Subcutaneous abdominal adipose tissue (tissue), 5 donors: ENCODE measurements around the gene ACOT7.
A peak's percentile ranks its signal among the peaks of the same experiment; 100 is the strongest.
"Not testable (repeated sequence)": the region's sequence is repeated elsewhere in the genome, so short reads cannot be mapped to it uniquely, and the experiment has no call there.

ENCODE experiments used
- H3K27ac ChIP-seq: one replicate; pipeline ENCODE4 v1.7.0; 2013; ENCODE audit warnings: low read depth, mild to moderate bottlenecking, inconsistent platforms, low read length, moderate library complexity
- H3K27me3 ChIP-seq, 5 donors: one replicate each; pipeline ENCODE4 v1.7.0; 2013; ENCODE audit warnings: low read length in 5 of 5, inconsistent platforms in 1 of 5; ENCODE audit not compliant: control insufficient read depth in 5 of 5, insufficient read depth in 4 of 5
- H3K36me3 ChIP-seq, 5 donors: one replicate each; pipeline ENCODE4 v1.7.0; 2013; ENCODE audit warnings: low read length in 5 of 5; ENCODE audit not compliant: control insufficient read depth in 5 of 5, insufficient read depth in 5 of 5
- H3K4me1 ChIP-seq, 5 donors: one replicate each; pipeline ENCODE4 v1.7.0; 2013; ENCODE audit warnings: low read length in 5 of 5, mild to moderate bottlenecking in 3 of 5, moderate library complexity in 1 of 5; ENCODE audit not compliant: control insufficient read depth in 5 of 5, insufficient read depth in 5 of 5
- H3K4me3 ChIP-seq, 5 donors: one replicate each; pipeline ENCODE4 v1.7.0; 2013; ENCODE audit warnings: low read length in 5 of 5, low read depth in 1 of 5
- H3K9ac ChIP-seq, 5 donors: one replicate each; pipeline ENCODE4 v1.7.0; 2013; ENCODE audit warnings: low read length in 5 of 5, mild to moderate bottlenecking in 4 of 5, moderate library complexity in 3 of 5
- H3K9me3 ChIP-seq, 5 donors: one replicate each; pipeline ENCODE4 v1.7.0; 2013; ENCODE audit warnings: low read length in 5 of 5; ENCODE audit not compliant: control insufficient read depth in 5 of 5
- donor health status: healthy.
- donor health status: healthy.
- donor health status: healthy.
- donor health status: healthy.
- donor health status: healthy.

Gene ACOT7

GRCh38 chr1:6393400-6394187 lies at the start of gene ACOT7:
Gene ACOT7, minus strand, starts transcription at chr1:6393767. Its CDS starts 368 bp downstream, at chr1:6393399.
- peak within 1 kb of the TSS; percentile 69 to 76 (median 71) for H3K4me3 ChIP-seq
- H3K4me1 ChIP-seq, result peaks cover 2 to 17% (median 15%) of the 10 kb centered on the region in 5 donors
- no peaks in the 10 kb centered on the region for H3K9me3 ChIP-seq
- H3K36me3 ChIP-seq, result no peaks in the 10 kb centered on the region
- H3K27me3 ChIP-seq, result no peaks in the 10 kb centered on the region
- H3K9ac ChIP-seq, result peak within 1 kb of the TSS; percentile 17 to 90 (median 69)
- peak within 1 kb of the TSS; percentile 80 for H3K27ac ChIP-seq

GRCh38 chr1:6441586-6441985 lies 48.0 kb upstream of the ACOT7 start:
- Histone ChIP-seq H3K4me1 (peaks cover 0 to 6% (median 3%) of the 10 kb centered on the region in 5 donors), H3K9ac (no peak overlapping the region), H3K27ac (no peak overlapping the region), H3K36me3 (no peaks in the 10 kb centered on the region), H3K4me3 (no peak overlapping the region), H3K9me3 (no peaks in the 10 kb centered on the region), H3K27me3 (peaks cover 10 to 27% (median 23%) of the 10 kb centered on the region in 5 donors)

- no peaks in the 10 kb centered on the region for H3K36me3 ChIP-seq
- H3K4me3 ChIP-seq, result peak overlapping the region in 1 of 5 donors; percentile 37
- H3K27ac ChIP-seq, result no peak overlapping the region
- H3K9ac ChIP-seq, result no peak overlapping the region
- no peaks in the 10 kb centered on the region for H3K9me3 ChIP-seq
- H3K4me1 ChIP-seq, result peaks cover 0 to 6% (median 3%) of the 10 kb centered on the region in 5 donors
- peaks cover 9 to 25% (median 24%) of the 10 kb centered on the region in 5 donors for H3K27me3 ChIP-seq
Measured at GRCh38 chr1:6440198-6441126, 46.9 kb upstream of the ACOT7 start.

GRCh38 chr1:6438047-6438525 lies 44.5 kb upstream of the ACOT7 start:
- Histone ChIP-seq H3K36me3 (no peaks in the 10 kb centered on the region), H3K4me3 (no peak overlapping the region), H3K4me1 (peaks cover 0 to 6% (median 3%) of the 10 kb centered on the region in 5 donors), H3K9me3 (no peaks in the 10 kb centered on the region), H3K9ac (no peak overlapping the region), H3K27me3 (peaks cover 9 to 24% (median 17%) of the 10 kb centered on the region in 5 donors), H3K27ac (no peak overlapping the region)

GRCh38 chr1:6437012-6437700 lies 43.6 kb upstream of the ACOT7 start:
- H3K9ac ChIP-seq, H3K36me3 ChIP-seq, H3K4me3 ChIP-seq, H3K9me3 ChIP-seq, H3K27ac ChIP-seq, H3K4me1 ChIP-seq: not testable (repeated sequence)
- H3K27me3 ChIP-seq, result peaks cover 9 to 24% (median 17%) of the 10 kb centered on the region in 5 donors

GRCh38 chr1:6436277-6436676 lies 42.7 kb upstream of the ACOT7 start:
- H3K36me3 ChIP-seq, H3K4me1 ChIP-seq, H3K4me3 ChIP-seq, H3K9me3 ChIP-seq, H3K27ac ChIP-seq, H3K9ac ChIP-seq: not testable (repeated sequence)
- peaks cover 6 to 21% (median 13%) of the 10 kb centered on the region in 5 donors for H3K27me3 ChIP-seq

- peaks cover 1 to 19% (median 12%) of the 10 kb centered on the region in 5 donors for H3K27me3 ChIP-seq
- no peak overlapping the region for H3K27ac ChIP-seq
Measured at GRCh38 chr1:6435547-6435946, 42.0 kb upstream of the ACOT7 start.

GRCh38 chr1:6435129-6435528 lies 41.6 kb upstream of the ACOT7 start:
- Histone ChIP-seq H3K36me3 (no peaks in the 10 kb centered on the region), H3K9me3 (no peaks in the 10 kb centered on the region), H3K27me3 (peaks cover 5 to 22% (median 14%) of the 10 kb centered on the region in 5 donors), H3K27ac (no peak overlapping the region), H3K4me1 (peaks cover 0 to 3% (median 0%) of the 10 kb centered on the region in 5 donors), H3K4me3 (no peak overlapping the region), H3K9ac (no peak overlapping the region)

More at GRCh38 chr1:6435547-6435946, 42.0 kb upstream of the ACOT7 start:
- Histone ChIP-seq H3K36me3 (no peaks in the 10 kb centered on the region), H3K9ac (no peak overlapping the region), H3K4me3 (no peak overlapping the region), H3K9me3 (no peaks in the 10 kb centered on the region), H3K4me1 (peaks cover 0 to 4% (median 1%) of the 10 kb centered on the region in 5 donors)

GRCh38 chr1:6434186-6434585 lies 40.6 kb upstream of the ACOT7 start:
- no peak overlapping the region for H3K4me3 ChIP-seq
- no peaks in the 10 kb centered on the region for H3K9me3 ChIP-seq
- no peaks in the 10 kb centered on the region for H3K4me1 ChIP-seq
- H3K27ac ChIP-seq, result no peak overlapping the region
- H3K36me3 ChIP-seq, result no peaks in the 10 kb centered on the region
- no peak overlapping the region for H3K9ac ChIP-seq
- H3K27me3 ChIP-seq, result peaks cover 7 to 22% (median 17%) of the 10 kb centered on the region in 5 donors
